ENCODE data around the gene DHX15.

GRCh38 chr4:24557026-24558025 lies 27.0 kb downstream of the DHX15 start:
- no peak for TF ChIP-seq CTCF (IDR thresholded peaks at IDR 0.05)
- TF ChIP-seq POLR2A (IDR thresholded peaks at IDR 0.05), result no peak
